ENCODE data around the gene SLC6A6. TPM values are rescaled to one million over a fixed set of nuclear protein-coding genes. Genes with fewer than 3 reads are reported as not detected.
A peak's percentile ranks its signal among the peaks of the same experiment; 100 is the strongest.

SLC6A6 gene
- total and polyA plus RNA-seq, 7 donors = 10.3 to 104 (median 36.2) TPM

- WGBS, 3 donors = 93 to 96% (median 94%) methylated on average over 5 of the region's 5 CpGs
- Histone ChIP-seq H3K36me3 (ENCODE audit: insufficient read depth in 1 of 2, low read depth in 1 of 2) (peaks cover 0 to 58% of the 10 kb centered on the region in 2 donors), H3K4me3 (no peak overlapping the region), H3K27ac (peak overlapping the region; percentile 36), H3K9me3 (no peaks in the 10 kb centered on the region), H3K4me1 (peaks cover 56% of the 10 kb centered on the region), H3K27me3 (ENCODE audit: insufficient read depth in 3 of 3, low read length in 2 of 3) (no peaks in the 10 kb centered on the region)
- DNase-seq (no peak), ATAC-seq (no peak)
- intact Hi-C loops (cut with DNase I) = loop anchor here in 1 of 2 donors (5.0 kb wide), 1 partner anchor 55 kb away; the partner anchor contains the start of gene SLC6A6
- no peak for TF ChIP-seq CTCF (IDR thresholded peaks at IDR 0.05)
Measured at GRCh38 chr3:14457481-14457880, 55.1 kb downstream of the SLC6A6 start.

GRCh38 chr3:14457999-14458398, 55.6 kb downstream of the SLC6A6 start:
- peaks cover 0 to 62% of the 10 kb centered on the region in 2 donors for H3K36me3 ChIP-seq (ENCODE audit: insufficient read depth in 1 of 2, low read depth in 1 of 2)
- 80 to 81% (median 80%) methylated on average over 9 of the region's 9 CpGs for WGBS, 3 donors
- H3K9me3 ChIP-seq = no peaks in the 10 kb centered on the region
- H3K4me3 ChIP-seq = no peak overlapping the region
- peaks cover 51% of the 10 kb centered on the region for H3K4me1 ChIP-seq
- TF ChIP-seq CTCF (IDR thresholded peaks at IDR 0.05) = no peak
- no peak for DNase-seq
- H3K27ac ChIP-seq = no peak overlapping the region
- no peaks in the 10 kb centered on the region for H3K27me3 ChIP-seq (ENCODE audit: insufficient read depth in 3 of 3, low read length in 2 of 3)
- ATAC-seq = no peak
- intact Hi-C loops (cut with DNase I) = loop anchor here in 1 of 2 donors (5.0 kb wide), 1 partner anchor 56 kb away; the partner anchor contains the start of gene SLC6A6

GRCh38 chr3:14458434-14459275, 56.2 kb downstream of the SLC6A6 start:
- WGBS, 3 donors = 73 to 88% (median 74%) methylated on average over 11 of the region's 11 CpGs
- H3K4me3 ChIP-seq = no peak overlapping the region
- no peaks in the 10 kb centered on the region for H3K9me3 ChIP-seq
- ATAC-seq (no peak), DNase-seq (no peak)
- TF ChIP-seq CTCF (IDR thresholded peaks at IDR 0.05) = no peak
- no peak overlapping the region for H3K27ac ChIP-seq
- H3K4me1 ChIP-seq = peaks cover 44% of the 10 kb centered on the region
- no peaks in the 10 kb centered on the region for H3K27me3 ChIP-seq (ENCODE audit: insufficient read depth in 3 of 3, low read length in 2 of 3)
- intact Hi-C loops (cut with DNase I) = loop anchor here in 1 of 2 donors (5.0 kb wide), 1 partner anchor 56 kb away; the partner anchor contains the start of gene SLC6A6
- peaks cover 0 to 69% of the 10 kb centered on the region in 2 donors for H3K36me3 ChIP-seq (ENCODE audit: insufficient read depth in 1 of 2, low read depth in 1 of 2)

DNA sequence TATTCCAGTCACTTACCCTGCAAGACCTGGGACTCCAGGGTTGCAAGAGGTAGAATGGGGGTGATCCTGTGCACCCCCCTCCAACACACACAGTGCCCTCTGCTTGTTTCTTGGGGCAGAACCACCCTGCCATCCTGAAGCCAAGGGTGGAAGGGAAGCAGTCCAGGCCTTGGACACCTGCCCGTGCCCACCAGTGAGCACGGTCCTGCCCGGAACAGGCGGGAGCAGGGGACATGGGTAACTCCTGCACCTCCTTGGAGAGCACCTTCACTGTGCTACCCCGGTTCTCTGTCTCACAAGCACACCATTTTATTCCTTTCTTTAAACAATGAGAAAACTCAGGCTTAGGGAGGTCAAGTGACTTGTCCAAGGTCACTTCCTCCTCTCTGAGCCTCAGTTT, 57.0 kb downstream of the SLC6A6 start:
- Histone ChIP-seq H3K36me3 (ENCODE audit: insufficient read depth in 1 of 2, low read depth in 1 of 2) (peaks cover 0 to 76% of the 10 kb centered on the region in 2 donors), H3K4me3 (no peak overlapping the region), H3K9me3 (no peaks in the 10 kb centered on the region), H3K27ac (no peak overlapping the region), H3K4me1 (peaks cover 37% of the 10 kb centered on the region), H3K27me3 (ENCODE audit: insufficient read depth in 3 of 3, low read length in 2 of 3) (no peaks in the 10 kb centered on the region)
- no peak for TF ChIP-seq CTCF (IDR thresholded peaks at IDR 0.05)
- ATAC-seq (no peak), DNase-seq (no peak)
- intact Hi-C loops (cut with DNase I) = loop anchor here in 1 of 2 donors (5.0 kb wide), 1 partner anchor 57 kb away; the partner anchor contains the start of gene SLC6A6
- 78 to 92% (median 89%) methylated on average over 5 of the region's 5 CpGs for WGBS, 3 donors
